ENCODE results near the gene ROMO1.

- TF ChIP-seq ZNF768 (tag by site-specific recombination; IDR thresholded peaks at IDR 0.05) (no peak), ZNF138 (tag by site-specific recombination; IDR thresholded peaks at IDR 0.05; ENCODE audit: borderline replicate concordance) (no peak), ZNF175 (tag by site-specific recombination; IDR thresholded peaks at IDR 0.05) (no peak), YY1 (tag by site-specific recombination; IDR thresholded peaks at IDR 0.05) (no peak), ZNF664 (tag by site-specific recombination; IDR thresholded peaks at IDR 0.05) (no peak), ZFHX2 (tag by site-specific recombination; conservative IDR thresholded peaks at IDR 0.05) (no peak), KLF7 (tag by site-specific recombination; IDR thresholded peaks at IDR 0.05; ENCODE audit: borderline replicate concordance) (no peak), ZNF549 (tag by site-specific recombination; IDR thresholded peaks at IDR 0.05) (no peak), ZNF274 (IDR thresholded peaks at IDR 0.05; ENCODE audit: low read length) (no peak), ZNF274 (tag by site-specific recombination; IDR thresholded peaks at IDR 0.05; ENCODE audit: borderline replicate concordance) (no peak)
- TF ChIP-seq, protein P1, sequence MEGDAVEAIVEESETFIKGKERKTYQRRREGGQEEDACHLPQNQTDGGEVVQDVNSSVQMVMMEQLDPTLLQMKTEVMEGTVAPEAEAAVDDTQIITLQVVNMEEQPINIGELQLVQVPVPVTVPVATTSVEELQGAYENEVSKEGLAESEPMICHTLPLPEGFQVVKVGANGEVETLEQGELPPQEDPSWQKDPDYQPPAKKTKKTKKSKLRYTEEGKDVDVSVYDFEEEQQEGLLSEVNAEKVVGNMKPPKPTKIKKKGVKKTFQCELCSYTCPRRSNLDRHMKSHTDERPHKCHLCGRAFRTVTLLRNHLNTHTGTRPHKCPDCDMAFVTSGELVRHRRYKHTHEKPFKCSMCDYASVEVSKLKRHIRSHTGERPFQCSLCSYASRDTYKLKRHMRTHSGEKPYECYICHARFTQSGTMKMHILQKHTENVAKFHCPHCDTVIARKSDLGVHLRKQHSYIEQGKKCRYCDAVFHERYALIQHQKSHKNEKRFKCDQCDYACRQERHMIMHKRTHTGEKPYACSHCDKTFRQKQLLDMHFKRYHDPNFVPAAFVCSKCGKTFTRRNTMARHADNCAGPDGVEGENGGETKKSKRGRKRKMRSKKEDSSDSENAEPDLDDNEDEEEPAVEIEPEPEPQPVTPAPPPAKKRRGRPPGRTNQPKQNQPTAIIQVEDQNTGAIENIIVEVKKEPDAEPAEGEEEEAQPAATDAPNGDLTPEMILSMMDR (tag by site-specific recombination; IDR thresholded peaks at IDR 0.05): no peak
- TF ChIP-seq, protein P2, sequence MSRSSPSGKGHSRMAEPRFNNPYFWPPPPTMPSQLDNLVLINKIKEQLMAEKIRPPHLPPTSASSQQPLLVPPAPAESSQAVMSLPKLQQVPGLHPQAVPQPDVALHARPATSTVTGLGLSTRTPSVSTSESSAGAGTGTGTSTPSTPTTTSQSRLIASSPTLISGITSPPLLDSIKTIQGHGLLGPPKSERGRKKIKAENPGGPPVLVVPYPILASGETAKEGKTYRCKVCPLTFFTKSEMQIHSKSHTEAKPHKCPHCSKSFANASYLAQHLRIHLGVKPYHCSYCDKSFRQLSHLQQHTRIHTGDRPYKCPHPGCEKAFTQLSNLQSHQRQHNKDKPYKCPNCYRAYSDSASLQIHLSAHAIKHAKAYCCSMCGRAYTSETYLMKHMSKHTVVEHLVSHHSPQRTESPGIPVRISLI (tag by site-specific recombination; IDR thresholded peaks at IDR 0.05): no peak
- TF ChIP-seq, protein P3, sequence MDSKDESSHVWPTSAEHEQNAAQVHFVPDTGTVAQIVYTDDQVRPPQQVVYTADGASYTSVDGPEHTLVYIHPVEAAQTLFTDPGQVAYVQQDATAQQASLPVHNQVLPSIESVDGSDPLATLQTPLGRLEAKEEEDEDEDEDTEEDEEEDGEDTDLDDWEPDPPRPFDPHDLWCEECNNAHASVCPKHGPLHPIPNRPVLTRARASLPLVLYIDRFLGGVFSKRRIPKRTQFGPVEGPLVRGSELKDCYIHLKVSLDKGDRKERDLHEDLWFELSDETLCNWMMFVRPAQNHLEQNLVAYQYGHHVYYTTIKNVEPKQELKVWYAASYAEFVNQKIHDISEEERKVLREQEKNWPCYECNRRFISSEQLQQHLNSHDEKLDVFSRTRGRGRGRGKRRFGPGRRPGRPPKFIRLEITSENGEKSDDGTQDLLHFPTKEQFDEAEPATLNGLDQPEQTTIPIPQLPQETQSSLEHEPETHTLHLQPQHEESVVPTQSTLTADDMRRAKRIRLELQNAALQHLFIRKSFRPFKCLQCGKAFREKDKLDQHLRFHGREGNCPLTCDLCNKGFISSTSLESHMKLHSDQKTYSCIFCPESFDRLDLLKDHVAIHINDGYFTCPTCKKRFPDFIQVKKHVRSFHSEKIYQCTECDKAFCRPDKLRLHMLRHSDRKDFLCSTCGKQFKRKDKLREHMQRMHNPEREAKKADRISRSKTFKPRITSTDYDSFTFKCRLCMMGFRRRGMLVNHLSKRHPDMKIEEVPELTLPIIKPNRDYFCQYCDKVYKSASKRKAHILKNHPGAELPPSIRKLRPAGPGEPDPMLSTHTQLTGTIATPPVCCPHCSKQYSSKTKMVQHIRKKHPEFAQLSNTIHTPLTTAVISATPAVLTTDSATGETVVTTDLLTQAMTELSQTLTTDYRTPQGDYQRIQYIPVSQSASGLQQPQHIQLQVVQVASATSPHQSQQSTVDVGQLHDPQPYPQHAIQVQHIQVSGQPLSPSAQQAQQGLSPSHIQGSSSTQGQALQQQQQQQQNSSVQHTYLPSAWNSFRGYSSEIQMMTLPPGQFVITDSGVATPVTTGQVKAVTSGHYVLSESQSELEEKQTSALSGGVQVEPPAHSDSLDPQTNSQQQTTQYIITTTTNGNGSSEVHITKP (tag by site-specific recombination; IDR thresholded peaks at IDR 0.05): no peak
Measured at GRCh38 chr20:35702824-35703695, 3.9 kb downstream of the ROMO1 start.
